OCI-LY1 (cell line): ENCODE data around the gene ZXDC.

Source experiments
- H2AFZ ChIP-seq: fragments of 200-600 bp; sonication (generic), shearing (Covaris generic); 2 replicates; pipeline ENCODE4 v1.6.0; 2014; ENCODE audit warnings: antibody characterized with exemption, mild to moderate bottlenecking, low read length
- H3F3A ChIP-seq: fragments of 200-600 bp; sonication (generic), shearing (Covaris generic); 2 replicates; pipeline ENCODE4 v1.6.0; 2014; ENCODE audit warnings: mild to moderate bottlenecking, antibody characterized with exemption, low read length, moderate library complexity; ENCODE audit not compliant: insufficient read depth
- H3K27ac ChIP-seq: fragments of 200-600 bp; sonication (generic); 2 replicates; pipeline ENCODE4 v1.5.1; 2014; ENCODE audit warnings: low read length, mixed run types, mild to moderate bottlenecking, low read depth; ENCODE audit not compliant: poor library complexity, severe bottlenecking
- H3K27me3 ChIP-seq: fragments of 200-600 bp; sonication (generic); 2 replicates; pipeline ENCODE4 v1.6.0; 2014; ENCODE audit warnings: antibody characterized with exemption, mild to moderate bottlenecking, low read length, moderate library complexity; ENCODE audit not compliant: insufficient read depth
- H3K36me3 ChIP-seq: fragments of 200-600 bp; sonication (generic); 2 replicates; pipeline ENCODE4 v1.6.1; 2014; ENCODE audit warnings: mild to moderate bottlenecking, antibody characterized with exemption, low read length, moderate library complexity, mixed read lengths; ENCODE audit not compliant: insufficient read depth
- H3K4me1 ChIP-seq: fragments of 200-600 bp; sonication (generic); 2 replicates; pipeline ENCODE4 v1.5.1; 2014; ENCODE audit warnings: mild to moderate bottlenecking, low read length, moderate library complexity; ENCODE audit not compliant: insufficient read depth, severe bottlenecking
- H3K4me2 ChIP-seq: fragments of 200-600 bp; sonication (generic), shearing (Covaris generic); 2 replicates; pipeline ENCODE4 v1.6.1; 2014; ENCODE audit warnings: low read length
- H3K4me3 ChIP-seq: fragments of 200-600 bp; sonication (generic); 2 replicates; pipeline ENCODE4 v1.5.1; 2014; ENCODE audit warnings: low read length, low read depth, mild to moderate bottlenecking, mixed read lengths; ENCODE audit not compliant: poor library complexity, severe bottlenecking
- H3K79me2 ChIP-seq: fragments of 200-600 bp; shearing (Covaris generic); 2 replicates; pipeline ENCODE4 v1.6.1; 2016; ENCODE audit warnings: mixed run types, low read length, mixed read lengths; ENCODE audit not compliant: insufficient read depth
- H3K9ac ChIP-seq: fragments of 200-600 bp; sonication (generic), shearing (Covaris generic); 2 replicates; pipeline ENCODE4 v1.6.1; 2014; ENCODE audit warnings: mild to moderate bottlenecking, low read length, mixed read lengths
- H3K9me2 ChIP-seq: fragments of 200-600 bp; sonication (generic), shearing (Covaris generic); 2 replicates; pipeline ENCODE4 v1.6.1; 2014; ENCODE audit warnings: low read depth, mild to moderate bottlenecking, low read length, mixed read lengths
- H3K9me3 ChIP-seq: fragments of 200-600 bp; shearing (Covaris generic); 2 replicates; pipeline ENCODE4 v1.6.1; 2014; ENCODE audit warnings: low read length, mixed read lengths
- H4K20me1 ChIP-seq: fragments of 200-600 bp; sonication (generic), shearing (Covaris generic); 2 replicates; pipeline ENCODE4 v1.6.0; 2016; ENCODE audit warnings: mild to moderate bottlenecking, low read length; ENCODE audit not compliant: insufficient read depth
- EZH2 ChIP-seq: fragments of 200-600 bp; sonication (generic), shearing (Covaris generic); IDR thresholded peaks from 2 replicates; pipeline ENCODE4 v1.8.0; 2017; ENCODE audit warnings: borderline replicate concordance, mixed run types, mild to moderate bottlenecking, antibody characterized with exemption, low read length, moderate library complexity, mixed read lengths
- TF ChIP-seq, protein P1 (sequence below): fragments of 200-600 bp; sonication (generic), shearing (Covaris generic); IDR thresholded peaks from 2 replicates; pipeline ENCODE4 v1.5.1; 2017; ENCODE audit warnings: mild to moderate bottlenecking, antibody characterized with exemption, low read length, moderate library complexity, mixed read lengths

ZXDC gene

GRCh38 chr3:126475413-126476114 is at the start of gene ZXDC:
Gene ZXDC (minus strand): TSS chr3:126475891. CDS start chr3:126475865, 26 bp downstream.
- no peak for TF ChIP-seq EZH2
- TF ChIP-seq, protein P1, sequence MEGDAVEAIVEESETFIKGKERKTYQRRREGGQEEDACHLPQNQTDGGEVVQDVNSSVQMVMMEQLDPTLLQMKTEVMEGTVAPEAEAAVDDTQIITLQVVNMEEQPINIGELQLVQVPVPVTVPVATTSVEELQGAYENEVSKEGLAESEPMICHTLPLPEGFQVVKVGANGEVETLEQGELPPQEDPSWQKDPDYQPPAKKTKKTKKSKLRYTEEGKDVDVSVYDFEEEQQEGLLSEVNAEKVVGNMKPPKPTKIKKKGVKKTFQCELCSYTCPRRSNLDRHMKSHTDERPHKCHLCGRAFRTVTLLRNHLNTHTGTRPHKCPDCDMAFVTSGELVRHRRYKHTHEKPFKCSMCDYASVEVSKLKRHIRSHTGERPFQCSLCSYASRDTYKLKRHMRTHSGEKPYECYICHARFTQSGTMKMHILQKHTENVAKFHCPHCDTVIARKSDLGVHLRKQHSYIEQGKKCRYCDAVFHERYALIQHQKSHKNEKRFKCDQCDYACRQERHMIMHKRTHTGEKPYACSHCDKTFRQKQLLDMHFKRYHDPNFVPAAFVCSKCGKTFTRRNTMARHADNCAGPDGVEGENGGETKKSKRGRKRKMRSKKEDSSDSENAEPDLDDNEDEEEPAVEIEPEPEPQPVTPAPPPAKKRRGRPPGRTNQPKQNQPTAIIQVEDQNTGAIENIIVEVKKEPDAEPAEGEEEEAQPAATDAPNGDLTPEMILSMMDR = peak; percentile 32
- Histone ChIP-seq H3K4me3 (peak within 1 kb of the TSS; percentile 76), H3K27ac (no peak within 1 kb of the TSS), H3F3A (no peaks in the 10 kb centered on the region), H4K20me1 (no peaks in the 10 kb centered on the region), H3K9ac (peak within 1 kb of the TSS; percentile 73), H3K4me2 (peak within 1 kb of the TSS; percentile 95), H3K36me3 (peaks cover 19% of the 10 kb centered on the region), H3K79me2 (peaks cover 14% of the 10 kb centered on the region; the same call in 1 of the 2 replicates), H3K9me3 (no peaks in the 10 kb centered on the region), H3K4me1 (peaks cover 36% of the 10 kb centered on the region), H3K9me2 (no peaks in the 10 kb centered on the region), H2AFZ (peak within 1 kb of the TSS; percentile 99), H3K27me3 (no peaks in the 10 kb centered on the region)

- no peak overlapping the region for H3K9ac ChIP-seq
- no peak overlapping the region for H3K27ac ChIP-seq
- no peaks in the 10 kb centered on the region for H3K9me2 ChIP-seq
These were observed 49.6 kb upstream of the ZXDC start for GRCh38 chr3:126525091-126525852.

DNA sequence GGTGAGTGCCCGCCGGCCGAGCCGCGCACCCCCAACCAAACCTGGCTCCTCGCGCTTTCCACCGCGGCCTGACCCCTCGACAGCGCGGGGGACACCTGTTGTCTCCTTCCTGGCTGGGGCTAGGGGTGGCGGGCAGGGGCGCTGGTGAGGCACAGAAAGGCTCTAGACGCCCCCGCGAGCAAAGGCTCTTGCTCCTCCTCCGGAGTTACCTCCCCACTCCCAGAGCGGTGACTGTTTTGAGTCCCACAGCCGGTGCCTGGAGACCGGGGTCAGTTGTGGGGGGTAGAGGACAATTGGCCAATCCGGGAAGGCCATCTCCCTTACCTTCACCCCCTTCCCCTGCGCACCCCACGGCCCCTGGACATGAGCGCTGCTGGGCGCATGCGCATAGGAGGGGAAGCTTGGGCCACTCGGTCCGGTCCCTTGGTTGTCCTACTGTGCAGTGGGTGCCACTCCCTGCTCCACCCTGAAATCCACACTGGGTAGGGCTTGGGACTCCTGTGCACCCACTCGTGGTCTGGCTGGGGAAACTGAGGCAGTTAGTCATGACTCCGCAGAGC is 48.8 kb upstream of the ZXDC start:
- no peaks in the 10 kb centered on the region for H3K79me2 ChIP-seq
- no peaks in the 10 kb centered on the region for H3K9me2 ChIP-seq
- H3K9me3 ChIP-seq = no peaks in the 10 kb centered on the region
- no peaks in the 10 kb centered on the region for H3F3A ChIP-seq
- H3K4me1 ChIP-seq = no peaks in the 10 kb centered on the region
- H3K9ac ChIP-seq = no peak overlapping the region
- no peak overlapping the region for H2AFZ ChIP-seq
- no peak for TF ChIP-seq EZH2
- TF ChIP-seq, protein P1 = no peak
- H3K4me2 ChIP-seq = no peak overlapping the region
- H3K27ac ChIP-seq = no peak overlapping the region
- H3K4me3 ChIP-seq = no peak overlapping the region
- no peaks in the 10 kb centered on the region for H3K36me3 ChIP-seq
- no peaks in the 10 kb centered on the region for H4K20me1 ChIP-seq
- H3K27me3 ChIP-seq = no peaks in the 10 kb centered on the region

More at GRCh38 chr3:126525091-126525852, 49.6 kb upstream of the ZXDC start:
- Histone ChIP-seq H3F3A (no peaks in the 10 kb centered on the region), H3K79me2 (no peaks in the 10 kb centered on the region), H3K9me3 (no peaks in the 10 kb centered on the region), H2AFZ (no peak overlapping the region), H3K27me3 (no peaks in the 10 kb centered on the region), H3K4me1 (no peaks in the 10 kb centered on the region), H4K20me1 (no peaks in the 10 kb centered on the region), H3K4me2 (no peak overlapping the region), H3K36me3 (no peaks in the 10 kb centered on the region), H3K4me3 (no peak overlapping the region)
- no peak for TF ChIP-seq EZH2
- TF ChIP-seq, protein P1 = no peak
